Renal pelvis (tissue), 4 donors: ENCODE results near the gene ADGRG1. TPM values are rescaled to one million over a fixed set of nuclear protein-coding genes. Genes with fewer than 3 reads are reported as not detected.
"Not testable (repeated sequence)": the region's sequence is repeated elsewhere in the genome, so short reads cannot be mapped to it uniquely, and the experiment has no call there.

Experiments used
- DNase-seq: peaks from one replicate; pipeline ENCODE4 v3.0.0-alpha.2; 2013
- polyA plus RNA-seq, 3 donors: library from polyadenylated mRNA; unstranded; fragments of 120-200 nt; gene quantifications; one replicate each; pipeline ENCODE4 v1.2.1, GENCODE V29; 2013; ENCODE audit not compliant: insufficient read length in 3 of 3

Gene ADGRG1
- polyA plus RNA-seq, 3 donors, result 72.4 to 84.0 (median 79.6) TPM

DNA sequence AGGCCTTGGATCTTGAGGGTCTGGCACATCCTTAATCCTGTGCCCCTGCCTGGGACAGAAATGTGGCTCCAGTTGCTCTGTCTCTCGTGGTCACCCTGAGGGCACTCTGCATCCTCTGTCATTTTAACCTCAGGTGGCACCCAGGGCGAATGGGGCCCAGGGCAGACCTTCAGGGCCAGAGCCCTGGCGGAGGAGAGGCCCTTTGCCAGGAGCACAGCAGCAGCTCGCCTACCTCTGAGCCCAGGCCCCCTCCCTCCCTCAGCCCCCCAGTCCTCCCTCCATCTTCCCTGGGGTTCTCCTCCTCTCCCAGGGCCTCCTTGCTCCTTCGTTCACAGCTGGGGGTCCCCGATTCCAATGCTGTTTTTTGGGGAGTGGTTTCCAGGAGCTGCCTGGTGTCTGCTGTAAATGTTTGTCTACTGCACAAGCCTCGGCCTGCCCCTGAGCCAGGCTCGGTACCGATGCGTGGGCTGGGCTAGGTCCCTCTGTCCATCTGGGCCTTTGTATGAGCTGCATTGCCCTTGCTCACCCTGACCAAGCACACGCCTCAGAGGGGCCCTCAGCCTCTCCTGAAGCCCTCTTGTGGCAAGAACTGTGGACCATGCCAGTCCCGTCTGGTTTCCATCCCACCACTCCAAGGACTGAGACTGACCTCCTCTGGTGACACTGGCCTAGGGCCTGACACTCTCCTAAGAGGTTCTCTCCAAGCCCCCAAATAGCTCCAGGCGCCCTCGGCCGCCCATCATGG lies 35.7 kb downstream of the ADGRG1 start:
- DNase-seq, result no peak

- no peak for DNase-seq
Measured at GRCh38 chr16:57664662-57665025, 36.2 kb downstream of the ADGRG1 start.

DNA sequence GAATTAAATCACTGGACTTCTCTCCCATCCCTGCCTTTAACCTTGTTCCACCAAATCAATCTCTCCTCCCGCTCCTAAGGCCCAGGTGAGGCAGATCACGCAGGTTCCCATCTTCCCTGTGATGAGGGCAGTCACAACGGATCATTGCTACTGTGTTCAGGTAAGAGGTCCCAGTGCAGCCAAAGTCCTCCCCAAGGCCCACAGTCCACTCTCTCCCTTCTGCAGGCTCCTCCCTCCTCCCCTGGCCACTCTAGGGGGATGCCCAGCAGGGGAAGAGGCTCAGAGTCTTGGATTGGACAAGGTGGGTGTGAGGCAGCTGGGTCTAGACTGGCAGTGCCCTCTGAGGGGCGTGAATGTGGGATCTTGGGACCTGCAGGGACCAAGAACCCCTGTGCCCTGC lies 37.1 kb downstream of the ADGRG1 start:
- no peak for DNase-seq

- no peak for DNase-seq
Measured at GRCh38 chr16:57666353-57667047, 38.1 kb downstream of the ADGRG1 start.

- no peak for DNase-seq
Measured at GRCh38 chr16:57667048-57667525, 38.7 kb downstream of the ADGRG1 start.

DNA sequence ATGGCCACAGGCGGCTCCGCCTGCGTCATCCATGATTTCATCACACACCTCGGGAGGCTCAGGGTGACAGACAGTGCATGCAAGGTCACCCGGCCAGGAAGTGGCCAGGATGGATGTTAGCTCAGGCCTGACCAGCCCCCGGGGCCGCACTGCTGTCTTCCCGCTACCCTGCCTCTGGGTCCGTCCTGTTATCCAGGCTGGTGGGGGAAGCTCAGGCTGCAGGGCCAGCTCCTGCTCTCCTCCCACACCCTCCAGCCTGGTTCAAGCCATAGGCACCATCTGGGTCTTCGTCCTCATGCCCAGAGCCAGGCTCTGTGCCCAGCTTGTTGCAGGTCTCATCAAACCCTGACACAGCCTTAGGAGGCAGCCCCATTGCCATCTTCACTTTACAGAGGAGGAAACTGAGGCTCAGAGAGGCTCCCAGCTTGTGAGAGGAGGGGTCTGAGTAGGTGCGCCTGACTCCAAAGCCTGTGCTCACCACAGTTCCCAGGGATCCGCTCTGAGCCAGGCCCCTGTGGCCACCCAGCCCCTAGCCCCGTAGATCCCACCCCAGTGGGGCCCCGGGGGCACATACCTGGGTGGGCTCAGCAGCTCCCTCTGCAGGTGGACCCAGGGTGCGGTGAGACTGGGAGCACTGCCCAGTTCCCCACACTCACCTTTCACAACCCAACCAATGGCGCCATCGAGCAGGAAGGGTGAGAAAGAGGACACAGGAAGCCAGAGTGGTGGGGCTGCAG lies 39.3 kb downstream of the ADGRG1 start:
- no peak for DNase-seq

DNA sequence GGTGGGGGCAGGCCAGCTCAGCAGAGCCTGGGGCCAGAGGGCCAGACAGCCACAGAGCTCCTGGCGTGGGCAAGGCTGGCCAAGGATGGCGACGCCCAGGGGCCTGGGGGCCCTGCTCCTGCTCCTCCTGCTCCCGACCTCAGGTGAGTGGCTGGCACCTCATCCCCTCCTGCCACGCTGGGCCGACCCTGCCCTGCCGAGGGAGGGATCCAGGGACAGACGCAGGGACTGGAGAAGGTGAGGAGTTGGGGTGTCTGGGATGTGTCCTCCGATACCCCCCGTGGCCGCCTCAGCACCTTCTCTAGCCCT lies 39.8 kb downstream of the ADGRG1 start, which contains the start of gene ADGRG3:
ADGRG3 (plus strand) TSS at position 44 of the 309 bp plus-strand sequence; CDS start at position 86, 42 bp downstream.
- DNase-seq, result no peak

DNA sequence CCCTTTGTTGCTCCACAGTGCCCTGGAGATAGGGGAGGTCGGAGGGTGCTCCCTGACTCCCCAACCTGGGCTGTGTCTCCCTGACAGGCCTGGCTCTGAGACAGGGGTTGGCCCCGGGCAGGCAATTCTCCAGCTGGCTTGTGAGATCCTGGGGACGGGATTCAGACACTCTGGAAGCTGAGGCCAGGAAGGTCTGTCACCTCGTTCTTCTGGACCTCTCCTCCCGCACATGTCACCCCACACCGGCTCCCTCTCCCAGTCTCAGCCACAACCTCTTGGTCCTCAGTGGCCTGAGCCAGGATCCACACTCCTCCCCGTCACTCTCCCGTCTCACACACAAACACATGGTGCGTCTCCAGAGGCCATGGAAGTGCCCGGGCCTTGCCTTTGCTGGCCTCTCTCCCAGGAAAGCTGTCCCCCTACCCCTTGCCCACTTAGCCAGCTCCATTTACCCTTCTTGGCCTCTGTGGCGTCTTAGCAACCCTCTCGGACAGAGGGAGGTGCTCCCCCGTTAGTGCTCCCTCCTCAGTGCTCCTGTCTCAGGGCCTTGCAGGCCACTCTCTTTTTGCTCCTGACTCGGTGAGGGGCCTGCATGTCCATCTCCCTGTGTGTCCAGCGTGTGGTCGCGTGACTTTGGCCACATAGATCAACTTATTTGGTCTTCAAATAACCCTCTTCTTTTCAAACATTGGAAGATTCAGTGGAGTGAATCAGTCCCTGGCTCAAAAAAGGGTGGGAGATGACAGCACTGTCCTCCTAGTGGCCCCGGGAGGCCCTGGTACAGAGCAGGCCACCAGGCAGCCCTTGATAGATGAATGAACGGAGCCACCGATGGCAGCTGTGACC lies 40.4 kb downstream of the ADGRG1 start:
- no peak for DNase-seq

- no peak for DNase-seq
Measured at GRCh38 chr16:57669476-57670162, 41.2 kb downstream of the ADGRG1 start.

DNA sequence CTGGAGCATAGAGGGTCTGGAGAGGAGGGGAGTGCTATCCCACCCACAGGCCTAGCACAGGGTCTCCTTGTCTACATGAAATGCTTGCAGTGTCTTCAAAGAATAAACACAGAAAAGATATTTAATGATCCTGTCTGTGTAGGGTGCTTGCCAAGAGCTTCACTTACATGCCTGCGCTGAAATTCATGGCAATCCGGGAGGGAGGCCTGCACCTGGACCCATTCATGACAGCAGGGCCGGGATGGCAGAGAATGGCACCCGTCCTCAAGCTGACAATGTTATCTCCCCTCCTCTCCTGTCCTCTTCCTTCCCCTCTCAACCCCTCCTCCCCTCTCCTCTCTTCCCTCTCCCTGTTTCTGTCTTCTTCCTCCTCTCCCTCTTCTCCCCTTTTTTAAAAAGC lies 41.8 kb downstream of the ADGRG1 start:
- no peak for DNase-seq

GRCh38 chr16:57671451-57671850 lies 43.0 kb downstream of the ADGRG1 start:
- DNase-seq, result not testable (repeated sequence)

DNA sequence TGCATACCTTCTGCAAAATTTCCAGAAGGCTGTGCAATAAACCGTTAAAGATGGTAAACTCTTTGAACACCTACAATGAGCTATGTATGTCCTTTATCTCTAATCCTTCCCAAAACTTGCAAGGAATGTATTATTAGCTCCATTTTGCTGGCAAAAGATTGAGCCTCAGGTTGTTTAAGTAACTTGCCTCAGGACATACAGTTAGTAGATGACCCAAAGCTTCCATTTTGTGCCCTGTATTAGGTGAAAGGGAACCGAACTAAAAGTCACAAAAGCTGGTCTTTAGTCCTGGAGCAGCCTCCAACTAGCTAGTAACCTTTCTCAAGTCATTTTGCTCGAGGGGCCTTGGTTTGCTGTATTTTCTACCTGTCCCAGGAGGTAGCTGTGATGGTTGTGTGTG lies 44.0 kb downstream of the ADGRG1 start:
- no peak for DNase-seq

DNA sequence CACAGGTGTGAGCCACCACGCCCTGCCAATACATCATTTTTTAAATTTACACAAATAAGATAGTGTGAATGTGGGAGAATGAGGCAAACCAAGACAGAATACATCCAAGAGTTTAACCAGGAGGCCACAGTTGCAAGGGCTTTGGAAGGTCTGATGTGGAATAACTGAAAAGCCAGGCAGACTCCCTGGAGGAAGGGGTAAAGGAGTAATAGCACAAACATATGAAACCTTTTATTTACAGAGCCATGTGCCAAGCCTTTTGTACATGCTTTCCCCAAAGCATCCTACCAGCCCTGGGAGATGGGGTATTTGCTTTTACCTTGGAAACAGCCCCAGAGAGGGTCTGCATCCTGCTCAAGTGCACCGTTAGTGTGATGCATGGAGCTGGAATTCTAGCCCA lies 44.4 kb downstream of the ADGRG1 start:
- DNase-seq, result no peak

- DNase-seq, result no peak
Measured at GRCh38 chr16:57675741-57676551, 47.5 kb downstream of the ADGRG1 start.

GRCh38 chr16:57676553-57677085 lies 48.2 kb downstream of the ADGRG1 start:
- DNase-seq, result no peak

DNA sequence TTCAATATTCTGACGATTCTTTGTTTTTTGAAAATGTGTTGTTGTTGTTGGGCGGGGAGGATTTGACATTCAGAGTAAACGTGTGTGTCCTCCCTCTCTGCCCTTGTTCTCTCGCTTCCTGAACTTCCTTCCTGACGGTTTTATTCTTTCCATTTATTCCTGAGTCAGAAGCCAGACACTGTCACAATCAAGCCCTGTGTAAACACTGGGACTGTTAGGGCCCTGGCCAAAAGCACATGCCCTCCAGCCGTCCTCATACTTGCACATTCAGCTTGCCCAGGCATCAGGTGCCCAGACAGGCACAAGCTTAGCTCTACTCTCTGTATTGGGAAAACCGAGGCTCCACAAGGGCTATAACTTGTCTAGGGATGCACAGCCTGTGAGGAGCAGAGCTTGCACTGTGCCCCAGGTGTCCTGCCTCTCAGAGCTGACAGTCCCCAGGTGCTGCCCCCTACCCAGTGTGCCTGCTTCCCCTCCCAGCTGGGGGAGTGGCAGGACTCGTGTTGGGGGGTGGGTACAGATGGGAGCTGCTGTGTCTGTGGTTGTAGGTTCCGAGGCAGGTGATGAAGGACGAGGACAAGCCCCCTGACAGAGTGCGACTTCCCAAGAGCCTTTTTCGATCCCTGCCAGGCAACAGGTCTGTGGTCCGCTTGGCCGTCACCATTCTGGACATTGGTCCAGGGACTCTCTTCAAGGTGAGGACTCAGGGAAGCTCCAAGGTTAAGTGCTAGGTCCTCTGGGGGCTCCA lies 49.4 kb downstream of the ADGRG1 start:
- DNase-seq, result no peak

DNA sequence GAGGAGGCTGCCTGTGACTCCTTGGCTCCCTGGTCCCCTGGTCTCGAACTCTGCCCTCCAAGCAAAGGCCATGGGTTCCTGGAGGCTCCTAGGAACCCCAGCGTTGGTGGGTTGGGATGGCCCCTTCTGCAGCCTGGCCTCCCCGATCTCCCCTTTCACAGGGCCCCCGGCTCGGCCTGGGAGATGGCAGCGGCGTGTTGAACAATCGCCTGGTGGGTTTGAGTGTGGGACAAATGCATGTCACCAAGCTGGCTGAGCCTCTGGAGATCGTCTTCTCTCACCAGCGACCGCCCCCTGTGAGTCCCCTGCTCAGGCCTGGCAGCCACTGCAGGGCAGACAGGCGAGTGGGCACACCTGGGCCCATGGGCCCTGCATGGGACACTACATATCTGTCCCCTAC lies 50.6 kb downstream of the ADGRG1 start:
- DNase-seq, result no peak

DNA sequence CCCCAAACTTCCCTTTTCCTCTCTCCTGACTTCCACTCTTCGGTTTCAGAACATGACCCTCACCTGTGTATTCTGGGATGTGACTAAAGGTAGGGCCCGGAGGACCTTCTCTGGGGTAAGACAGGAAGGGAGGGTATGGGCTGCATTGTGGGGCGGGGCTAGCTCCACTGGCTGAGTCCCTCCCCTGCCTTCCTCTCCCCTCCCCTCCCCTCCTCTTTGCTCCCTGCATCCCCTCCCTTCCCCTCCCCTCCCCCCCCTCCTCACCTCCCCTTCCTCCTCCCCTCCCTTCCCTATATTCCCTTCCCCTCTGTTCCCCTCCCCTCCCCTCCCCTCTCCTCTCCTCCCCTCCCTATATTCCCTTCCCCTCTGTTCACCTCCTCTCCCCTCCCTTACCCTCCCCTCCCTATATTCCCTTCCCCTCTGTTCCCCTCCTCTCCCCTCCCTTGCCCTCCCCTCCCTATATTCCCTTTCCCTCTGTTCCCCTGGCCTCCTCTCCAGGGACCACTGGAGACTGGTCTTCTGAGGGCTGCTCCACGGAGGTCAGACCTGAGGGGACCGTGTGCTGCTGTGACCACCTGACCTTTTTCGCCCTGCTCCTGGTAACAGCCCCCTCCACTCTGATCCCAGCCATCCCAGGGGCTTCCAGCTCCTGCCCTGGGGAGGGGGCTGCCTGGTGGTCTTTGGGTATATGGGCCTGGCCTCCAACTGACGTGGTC lies 51.5 kb downstream of the ADGRG1 start:
- no peak for DNase-seq
